HFF-Myc (cell line): ENCODE measurements around the gene DDA1.
"Not testable (repeated sequence)": the region's sequence is repeated elsewhere in the genome, so short reads cannot be mapped to it uniquely, and the experiment has no call there.

Experiments
- DNase-seq: peaks from one replicate; pipeline ENCODE4 v3.0.0-alpha.2; 2011; ENCODE audit warnings: low read depth; ENCODE audit errors: extremely low read depth
- H3K4me3 ChIP-seq: replicated peaks from 2 replicates; pipeline ENCODE4 v1.5.1; 2011; ENCODE audit warnings: low read depth, mild to moderate bottlenecking, control low read depth, low read length
- TF ChIP-seq, protein P1 (sequence below): IDR thresholded peaks from 2 replicates; pipeline ENCODE4 v1.5.1; 2012; ENCODE audit warnings: mild to moderate bottlenecking, low read depth, low read length, control low read depth; ENCODE audit errors: missing control alignments

DDA1 gene

GRCh38 chr19:17359905-17360800 lies 50.8 kb downstream of the DDA1 start:
- TF ChIP-seq, protein P1, sequence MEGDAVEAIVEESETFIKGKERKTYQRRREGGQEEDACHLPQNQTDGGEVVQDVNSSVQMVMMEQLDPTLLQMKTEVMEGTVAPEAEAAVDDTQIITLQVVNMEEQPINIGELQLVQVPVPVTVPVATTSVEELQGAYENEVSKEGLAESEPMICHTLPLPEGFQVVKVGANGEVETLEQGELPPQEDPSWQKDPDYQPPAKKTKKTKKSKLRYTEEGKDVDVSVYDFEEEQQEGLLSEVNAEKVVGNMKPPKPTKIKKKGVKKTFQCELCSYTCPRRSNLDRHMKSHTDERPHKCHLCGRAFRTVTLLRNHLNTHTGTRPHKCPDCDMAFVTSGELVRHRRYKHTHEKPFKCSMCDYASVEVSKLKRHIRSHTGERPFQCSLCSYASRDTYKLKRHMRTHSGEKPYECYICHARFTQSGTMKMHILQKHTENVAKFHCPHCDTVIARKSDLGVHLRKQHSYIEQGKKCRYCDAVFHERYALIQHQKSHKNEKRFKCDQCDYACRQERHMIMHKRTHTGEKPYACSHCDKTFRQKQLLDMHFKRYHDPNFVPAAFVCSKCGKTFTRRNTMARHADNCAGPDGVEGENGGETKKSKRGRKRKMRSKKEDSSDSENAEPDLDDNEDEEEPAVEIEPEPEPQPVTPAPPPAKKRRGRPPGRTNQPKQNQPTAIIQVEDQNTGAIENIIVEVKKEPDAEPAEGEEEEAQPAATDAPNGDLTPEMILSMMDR = no peak
- DNase-seq = no peak
- H3K4me3 ChIP-seq = no peak overlapping the region

- H3K4me3 ChIP-seq, DNase-seq: not testable (repeated sequence)
These were observed 54.7 kb downstream of the DDA1 start for GRCh38 chr19:17363852-17364605.

- H3K4me3 ChIP-seq = no peak overlapping the region
- TF ChIP-seq, protein P1 = no peak
- DNase-seq = no peak
These were observed 56.0 kb downstream of the DDA1 start for GRCh38 chr19:17365361-17365760.

DNA sequence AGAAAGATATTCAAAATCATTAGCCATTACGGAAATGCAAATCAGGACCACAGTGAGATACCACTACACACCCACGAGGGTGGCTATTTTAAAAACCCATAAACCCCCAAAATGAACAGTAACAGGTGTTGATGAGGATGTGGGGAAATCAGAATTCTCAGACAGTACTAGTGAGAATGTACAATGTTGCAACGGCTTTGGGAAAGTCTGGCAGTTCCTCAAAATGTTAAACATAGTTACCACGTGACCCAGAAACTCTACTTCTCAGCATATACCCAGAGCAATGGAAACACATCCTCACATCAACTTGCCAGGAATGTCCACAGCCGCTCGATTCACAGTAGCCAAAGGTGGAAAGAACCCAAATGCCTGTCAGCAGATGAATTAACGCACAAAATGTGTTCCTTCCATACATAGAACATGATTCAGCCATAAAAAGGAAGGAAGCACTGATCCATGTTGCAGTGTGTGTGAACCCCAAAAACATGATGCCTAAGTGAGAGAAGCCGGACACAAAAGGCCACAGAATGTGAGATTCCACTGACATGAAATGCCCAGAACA lies 60.7 kb downstream of the DDA1 start:
- TF ChIP-seq, protein P1 = no peak
- DNase-seq = no peak
- no peak overlapping the region for H3K4me3 ChIP-seq
